Panc1 (cell line): Measurements from ENCODE around the gene TLCD5. TPM values are rescaled to one million over a fixed set of nuclear protein-coding genes. Genes with fewer than 3 reads are reported as not detected.

ENCODE experiments used
- ATAC-seq: fragments of 200-7000 bp; cut with Tn5 transposase; 2 replicates; pipeline ENCODE4 v1.9.1; 2020; ENCODE audit warnings: mild to moderate bottlenecking, moderate library complexity
- BruUV-seq: library from RNA; stranded (reverse); fragments of 400-500 nt; replicated peaks from 2 replicates; lab custom pipeline; 2021; lab: Mats Ljungman, UMichigan
- CTCF ChIA-PET: fragments of 300-600 bp; sonication (Branson Sonifier 250); formaldehyde crosslinking; loops from one replicate; lab custom pipeline; 2022; ENCODE audit warnings: antibody characterized with exemption; lab: Charles Lee
- POLR2A ChIA-PET: fragments of 300-600 bp; sonication (Branson Sonifier 250); formaldehyde crosslinking; loops from one replicate; lab custom pipeline; 2022; ENCODE audit warnings: antibody characterized with exemption; lab: Charles Lee
- DNase-seq: peaks from one replicate; pipeline ENCODE4 v3.0.0-alpha.2; 2010; ENCODE audit warnings: low read depth, low spot score
- H3K27ac ChIP-seq: 2 replicates; pipeline ENCODE4 v1.5.1; 2011; ENCODE audit warnings: mild to moderate bottlenecking, low read length, inconsistent platforms
- H3K27me3 ChIP-seq: fragments of 200-500 bp; sonication (Bioruptor generic); 2 replicates; pipeline ENCODE4 v1.6.0; 2014; ENCODE audit warnings: low read length, inconsistent platforms; ENCODE audit not compliant: control insufficient read depth, insufficient read depth
- H3K36me3 ChIP-seq: fragments of 200-500 bp; sonication (Bioruptor generic); 2 replicates; pipeline ENCODE4 v1.5.1; 2014; ENCODE audit warnings: inconsistent platforms, mild to moderate bottlenecking, low read length, moderate library complexity; ENCODE audit not compliant: control insufficient read depth, insufficient read depth
- H3K4me1 ChIP-seq: 2 replicates; pipeline ENCODE4 v1.5.1; 2011; ENCODE audit warnings: inconsistent platforms, mild to moderate bottlenecking, low read length, moderate library complexity; ENCODE audit not compliant: control insufficient read depth, insufficient read depth
- H3K4me3 ChIP-seq, 2 experiments: 2 replicates each; pipeline ENCODE4 v1.5.1; 2011 to 2012; ENCODE audit warnings: low read depth in 2 of 2, low read length in 2 of 2, mild to moderate bottlenecking in 2 of 2, inconsistent platforms in 1 of 2, moderate library complexity in 1 of 2
- H3K9me3 ChIP-seq: fragments of 200-500 bp; sonication (Bioruptor generic); 2 replicates; pipeline ENCODE4 v1.5.1; 2014; ENCODE audit warnings: low read depth, mild to moderate bottlenecking, inconsistent platforms, low read length, moderate library complexity; ENCODE audit not compliant: control insufficient read depth, insufficient read depth
- POLR2AphosphoS5 ChIP-seq: IDR thresholded peaks from 2 replicates; pipeline ENCODE4 v1.6.1; 2012; ENCODE audit warnings: mild to moderate bottlenecking, low read depth, low read length, moderate library complexity
- SIN3A ChIP-seq: IDR thresholded peaks from 2 replicates; pipeline ENCODE4 v1.6.1; 2012; ENCODE audit warnings: low read depth, mild to moderate bottlenecking, low read length, moderate library complexity, borderline replicate concordance; ENCODE audit not compliant: insufficient read depth
- TCF7L2 ChIP-seq: IDR thresholded peaks from 2 replicates; pipeline ENCODE4 v1.6.1; 2011; ENCODE audit warnings: mild to moderate bottlenecking, low read depth, low read length, inconsistent platforms
- in situ Hi-C: cut with HindIII; loops from 2 replicates; pipeline ENCODE4 v1.10.0; 2016; ENCODE audit warnings: low sequenced_read_pairs, low pct_unique_long_range_greater_than_20kb
- intact Hi-C: fragments of 100-400 bp; cut with micrococcal nuclease; formaldehyde crosslinking; loops from one replicate; pipeline ENCODE4 v1.10.0; 2022; ENCODE audit not compliant: unreplicated experiment
- total RNA-seq: library from RNA; stranded (reverse); gene quantifications from one replicate; pipeline ENCODE4 v1.2.1, GENCODE V29; 2021; ENCODE audit not compliant: unreplicated experiment
- TF ChIP-seq, protein P1 (sequence below): fragments of 450-650 bp; IDR thresholded peaks from 2 replicates; pipeline ENCODE4 v1.5.1; 2017; ENCODE audit warnings: mild to moderate bottlenecking
- TF ChIP-seq, protein P2 (sequence below), 2 experiments: IDR thresholded peaks; 2 replicates each; pipeline ENCODE4 v1.6.1; 2011 to 2012; ENCODE audit warnings: low read depth in 2 of 2, control low read depth in 1 of 2, low read length in 1 of 2, mild to moderate bottlenecking in 1 of 2, moderate library complexity in 1 of 2; ENCODE audit not compliant: insufficient read depth in 1 of 2

TLCD5 gene
- total RNA-seq, 1 experiment from 2014 or later, result 22.8 TPM

GRCh38 chr11:120294096-120294495, 31.0 kb upstream of the TLCD5 start:
- H3K27me3 ChIP-seq, result peaks cover 54% of the 10 kb centered on the region
- in situ Hi-C loops, result no loop called here
- no TSS peak for BruUV-seq
- DNase-seq (no peak), ATAC-seq (no peak)
- ChIA-PET POLR2A (no interaction called here), CTCF (no interaction called here)
- intact Hi-C loops, result no loop called here
- TF ChIP-seq, protein P1, sequence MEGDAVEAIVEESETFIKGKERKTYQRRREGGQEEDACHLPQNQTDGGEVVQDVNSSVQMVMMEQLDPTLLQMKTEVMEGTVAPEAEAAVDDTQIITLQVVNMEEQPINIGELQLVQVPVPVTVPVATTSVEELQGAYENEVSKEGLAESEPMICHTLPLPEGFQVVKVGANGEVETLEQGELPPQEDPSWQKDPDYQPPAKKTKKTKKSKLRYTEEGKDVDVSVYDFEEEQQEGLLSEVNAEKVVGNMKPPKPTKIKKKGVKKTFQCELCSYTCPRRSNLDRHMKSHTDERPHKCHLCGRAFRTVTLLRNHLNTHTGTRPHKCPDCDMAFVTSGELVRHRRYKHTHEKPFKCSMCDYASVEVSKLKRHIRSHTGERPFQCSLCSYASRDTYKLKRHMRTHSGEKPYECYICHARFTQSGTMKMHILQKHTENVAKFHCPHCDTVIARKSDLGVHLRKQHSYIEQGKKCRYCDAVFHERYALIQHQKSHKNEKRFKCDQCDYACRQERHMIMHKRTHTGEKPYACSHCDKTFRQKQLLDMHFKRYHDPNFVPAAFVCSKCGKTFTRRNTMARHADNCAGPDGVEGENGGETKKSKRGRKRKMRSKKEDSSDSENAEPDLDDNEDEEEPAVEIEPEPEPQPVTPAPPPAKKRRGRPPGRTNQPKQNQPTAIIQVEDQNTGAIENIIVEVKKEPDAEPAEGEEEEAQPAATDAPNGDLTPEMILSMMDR, result no peak
- no peak for TF ChIP-seq TCF7L2
- TF ChIP-seq, protein P2, sequence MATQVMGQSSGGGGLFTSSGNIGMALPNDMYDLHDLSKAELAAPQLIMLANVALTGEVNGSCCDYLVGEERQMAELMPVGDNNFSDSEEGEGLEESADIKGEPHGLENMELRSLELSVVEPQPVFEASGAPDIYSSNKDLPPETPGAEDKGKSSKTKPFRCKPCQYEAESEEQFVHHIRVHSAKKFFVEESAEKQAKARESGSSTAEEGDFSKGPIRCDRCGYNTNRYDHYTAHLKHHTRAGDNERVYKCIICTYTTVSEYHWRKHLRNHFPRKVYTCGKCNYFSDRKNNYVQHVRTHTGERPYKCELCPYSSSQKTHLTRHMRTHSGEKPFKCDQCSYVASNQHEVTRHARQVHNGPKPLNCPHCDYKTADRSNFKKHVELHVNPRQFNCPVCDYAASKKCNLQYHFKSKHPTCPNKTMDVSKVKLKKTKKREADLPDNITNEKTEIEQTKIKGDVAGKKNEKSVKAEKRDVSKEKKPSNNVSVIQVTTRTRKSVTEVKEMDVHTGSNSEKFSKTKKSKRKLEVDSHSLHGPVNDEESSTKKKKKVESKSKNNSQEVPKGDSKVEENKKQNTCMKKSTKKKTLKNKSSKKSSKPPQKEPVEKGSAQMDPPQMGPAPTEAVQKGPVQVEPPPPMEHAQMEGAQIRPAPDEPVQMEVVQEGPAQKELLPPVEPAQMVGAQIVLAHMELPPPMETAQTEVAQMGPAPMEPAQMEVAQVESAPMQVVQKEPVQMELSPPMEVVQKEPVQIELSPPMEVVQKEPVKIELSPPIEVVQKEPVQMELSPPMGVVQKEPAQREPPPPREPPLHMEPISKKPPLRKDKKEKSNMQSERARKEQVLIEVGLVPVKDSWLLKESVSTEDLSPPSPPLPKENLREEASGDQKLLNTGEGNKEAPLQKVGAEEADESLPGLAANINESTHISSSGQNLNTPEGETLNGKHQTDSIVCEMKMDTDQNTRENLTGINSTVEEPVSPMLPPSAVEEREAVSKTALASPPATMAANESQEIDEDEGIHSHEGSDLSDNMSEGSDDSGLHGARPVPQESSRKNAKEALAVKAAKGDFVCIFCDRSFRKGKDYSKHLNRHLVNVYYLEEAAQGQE (IDR thresholded peaks at IDR 0.05; ENCODE audit: insufficient read depth in 1 of 2, low read depth in 2 of 2, low read length in 1 of 2), result no peak
- TF ChIP-seq POLR2AphosphoS5, result no peak
- no peak for TF ChIP-seq SIN3A
- H3K27ac ChIP-seq, result no peak overlapping the region
- H3K36me3 ChIP-seq, result no peaks in the 10 kb centered on the region
- no peak overlapping the region for H3K4me3 ChIP-seq
- H3K4me1 ChIP-seq, result no peaks in the 10 kb centered on the region
- no peaks in the 10 kb centered on the region for H3K9me3 ChIP-seq

DNA sequence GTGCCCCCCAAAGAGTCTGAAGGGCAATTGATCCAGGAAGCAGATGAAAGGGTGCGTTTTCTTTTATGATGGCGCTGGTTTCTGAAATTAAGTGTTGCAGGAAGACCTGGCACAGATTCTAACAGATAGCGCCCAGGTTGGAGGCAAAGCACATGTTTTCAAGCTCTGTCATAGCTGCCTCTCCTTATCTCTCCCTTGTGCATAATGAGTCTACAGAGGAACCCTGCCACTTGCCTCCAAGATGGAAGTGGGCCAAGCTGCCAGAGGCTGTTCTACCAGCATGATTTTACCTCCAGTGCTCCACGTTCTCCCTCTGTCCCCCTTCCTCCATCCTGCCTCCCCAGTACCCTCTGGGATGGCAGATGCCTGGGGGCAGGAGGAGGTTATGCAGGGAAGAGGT, 30.0 kb upstream of the TLCD5 start:
- Histone ChIP-seq H3K9me3 (no peaks in the 10 kb centered on the region), H3K4me1 (no peaks in the 10 kb centered on the region), H3K4me3 (no peak overlapping the region), H3K27ac (no peak overlapping the region), H3K27me3 (peaks cover 51% of the 10 kb centered on the region), H3K36me3 (no peaks in the 10 kb centered on the region)
- ATAC-seq (no peak), DNase-seq (no peak)
- intact Hi-C loops, result no loop called here
- TF ChIP-seq SIN3A, result no peak
- TF ChIP-seq, protein P1, result no peak
- TF ChIP-seq, protein P2 (IDR thresholded peaks at IDR 0.05; ENCODE audit: insufficient read depth in 1 of 2, low read depth in 2 of 2, low read length in 1 of 2), result no peak
- no peak for TF ChIP-seq POLR2AphosphoS5
- no peak for TF ChIP-seq TCF7L2
- in situ Hi-C loops, result no loop called here
- BruUV-seq, result no TSS peak
- ChIA-PET POLR2A (no interaction called here), CTCF (no interaction called here)
